GM23248 (cell line): ENCODE measurements around the gene MOV10L1. TPM values are rescaled to one million over a fixed set of nuclear protein-coding genes. Genes with fewer than 3 reads are reported as not detected.

Source experiments
- DNase-seq: peaks from one replicate; pipeline ENCODE4 v3.0.0-alpha.2; 2015
- H2AFZ ChIP-seq: fragments of 200-600 bp; sonication (generic); 2 replicates; pipeline ENCODE4 v1.6.1; 2016; ENCODE audit warnings: antibody characterized with exemption
- H3F3A ChIP-seq: fragments of 200-600 bp; sonication (generic); 2 replicates; pipeline ENCODE4 v1.6.1; 2016; ENCODE audit warnings: mild to moderate bottlenecking, antibody characterized with exemption, mixed run types; ENCODE audit not compliant: insufficient read depth
- H3K27ac ChIP-seq: fragments of 200-600 bp; sonication (generic); 2 replicates; pipeline ENCODE4 v1.5.1; 2016; ENCODE audit warnings: mild to moderate bottlenecking
- H3K27me3 ChIP-seq: fragments of 200-600 bp; sonication (generic); replicated peaks from 2 replicates; pipeline ENCODE4 v1.6.1; 2016; ENCODE audit warnings: mild to moderate bottlenecking; ENCODE audit not compliant: insufficient read depth
- H3K36me3 ChIP-seq: fragments of 200-600 bp; sonication (generic); 2 replicates; pipeline ENCODE4 v1.6.1; 2016; ENCODE audit warnings: low read depth, mild to moderate bottlenecking
- H3K4me1 ChIP-seq: fragments of 200-600 bp; sonication (generic); 2 replicates; pipeline ENCODE4 v1.6.1; 2016; ENCODE audit warnings: mild to moderate bottlenecking; ENCODE audit not compliant: insufficient read depth
- H3K4me2 ChIP-seq: fragments of 200-600 bp; sonication (generic); one replicate; pipeline ENCODE4 v1.6.1; 2016; ENCODE audit warnings: mild to moderate bottlenecking; ENCODE audit not compliant: unreplicated experiment
- H3K4me3 ChIP-seq: fragments of 200-600 bp; sonication (generic); 2 replicates; pipeline ENCODE4 v1.5.1; 2016; ENCODE audit warnings: mild to moderate bottlenecking
- H3K79me2 ChIP-seq: fragments of 200-600 bp; sonication (generic); 2 replicates; pipeline ENCODE4 v1.6.1; 2016; ENCODE audit warnings: mild to moderate bottlenecking; ENCODE audit not compliant: insufficient read depth
- H3K9ac ChIP-seq: fragments of 200-600 bp; sonication (generic); 2 replicates; pipeline ENCODE4 v1.6.1; 2016; ENCODE audit warnings: mild to moderate bottlenecking
- H3K9me2 ChIP-seq: fragments of 200-600 bp; sonication (generic); 2 replicates; pipeline ENCODE4 v1.6.1; 2016; ENCODE audit warnings: mixed run types, mild to moderate bottlenecking, moderate library complexity; ENCODE audit not compliant: insufficient read depth
- H3K9me3 ChIP-seq: fragments of 200-600 bp; sonication (generic); one replicate; pipeline ENCODE4 v1.6.1; 2017; ENCODE audit warnings: low read depth
- H4K20me1 ChIP-seq: fragments of 200-600 bp; sonication (generic); 2 replicates; pipeline ENCODE4 v1.6.0; 2016; ENCODE audit not compliant: insufficient read depth
- EZH2 ChIP-seq: fragments of 200-600 bp; sonication (generic); IDR thresholded peaks from 2 replicates; pipeline ENCODE4 v1.6.1; 2018; ENCODE audit warnings: antibody characterized with exemption, mild to moderate bottlenecking; ENCODE audit not compliant: insufficient read depth, poor library complexity, severe bottlenecking
- EZH2phosphoT487 ChIP-seq: fragments of 200-600 bp; sonication (generic); IDR thresholded peaks from 2 replicates; pipeline ENCODE4 v1.6.1; 2018; ENCODE audit warnings: antibody characterized with exemption, moderate library complexity, mild to moderate bottlenecking, low read depth; ENCODE audit not compliant: insufficient read depth
- WGBS, 2 experiments: methylation state at CpG; one replicate each; pipeline ENCODE4 v1.1.6; 2015 to 2017; ENCODE audit warnings: low lambda C conversion rate in 2 of 2, low coverage in 1 of 2; ENCODE audit errors: missing lambda C conversion rate in 2 of 2; 5-methylcytosine and 5-hydroxymethylcytosine counted together
- in situ Hi-C: fragments of 300-500 bp; cut with MboI; formaldehyde crosslinking; loops from 2 replicates; pipeline ENCODE4 v1.15.0; 2020
- polyA plus RNA-seq: library from polyadenylated mRNA; unstranded; fragments of >200 nt; fragmentation: Nextera tagmentation; extraction: Ambion mirVana; gene quantifications from 2 replicates; pipeline ENCODE4 v1.2.1, GENCODE V29; 2016
- total RNA-seq: library from RNA; depleted of rRNA; stranded (reverse); fragments of >200 nt; shearing (Covaris generic); gene quantifications from 2 replicates; pipeline ENCODE4 v1.2.3, GENCODE V29; 2014

The MOV10L1 gene
- total and polyA plus RNA-seq, 2 experiments from 2014 or later = not detected

DNA sequence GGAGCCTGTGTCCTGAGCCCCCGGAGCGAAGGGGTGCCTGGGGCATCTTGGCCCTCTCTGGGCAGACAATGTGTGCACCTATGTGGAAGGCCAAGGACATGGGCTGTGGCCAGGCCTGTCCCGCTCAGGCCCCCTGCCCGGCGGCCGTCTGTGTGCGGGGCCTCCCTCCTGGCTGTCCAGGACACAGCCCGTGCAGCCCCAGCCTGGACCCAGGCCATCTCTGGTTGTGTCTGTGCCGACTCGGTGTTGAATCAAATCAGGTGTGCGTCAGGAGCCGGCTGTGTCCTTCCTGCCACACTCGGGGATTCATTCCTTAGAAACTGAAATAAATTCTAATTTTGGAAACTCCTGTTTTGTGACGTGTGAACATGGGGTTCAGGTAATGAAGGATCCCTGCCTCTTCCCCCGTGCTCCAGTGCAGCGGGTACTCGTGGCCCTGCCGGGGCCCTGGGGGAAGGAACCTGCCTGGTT lies 109.5 kb downstream of the MOV10L1 start:
- Histone ChIP-seq H2AFZ (no peak overlapping the region), H3K36me3 (peaks cover 5% of the 10 kb centered on the region; the same call in 1 of the 2 replicates), H3F3A (no peaks in the 10 kb centered on the region; the same call in 1 of the 2 replicates), H3K4me3 (no peak overlapping the region), H4K20me1 (no peaks in the 10 kb centered on the region), H3K4me1 (peaks cover 8% of the 10 kb centered on the region), H3K9me3 (no peaks in the 10 kb centered on the region), H3K4me2 (no peak overlapping the region), H3K9ac (no peak overlapping the region), H3K27me3 (no peaks in the 10 kb centered on the region), H3K27ac (no peak overlapping the region), H3K79me2 (peaks cover 30% of the 10 kb centered on the region), H3K9me2 (no peaks in the 10 kb centered on the region)
- WGBS, 2 experiments = 81 to 87% methylated on average over 17 to 18 of the region's 18 CpGs
- in situ Hi-C loops = no loop called here
- no peak for TF ChIP-seq EZH2phosphoT487
- TF ChIP-seq EZH2 = no peak
- no peak for DNase-seq

DNA sequence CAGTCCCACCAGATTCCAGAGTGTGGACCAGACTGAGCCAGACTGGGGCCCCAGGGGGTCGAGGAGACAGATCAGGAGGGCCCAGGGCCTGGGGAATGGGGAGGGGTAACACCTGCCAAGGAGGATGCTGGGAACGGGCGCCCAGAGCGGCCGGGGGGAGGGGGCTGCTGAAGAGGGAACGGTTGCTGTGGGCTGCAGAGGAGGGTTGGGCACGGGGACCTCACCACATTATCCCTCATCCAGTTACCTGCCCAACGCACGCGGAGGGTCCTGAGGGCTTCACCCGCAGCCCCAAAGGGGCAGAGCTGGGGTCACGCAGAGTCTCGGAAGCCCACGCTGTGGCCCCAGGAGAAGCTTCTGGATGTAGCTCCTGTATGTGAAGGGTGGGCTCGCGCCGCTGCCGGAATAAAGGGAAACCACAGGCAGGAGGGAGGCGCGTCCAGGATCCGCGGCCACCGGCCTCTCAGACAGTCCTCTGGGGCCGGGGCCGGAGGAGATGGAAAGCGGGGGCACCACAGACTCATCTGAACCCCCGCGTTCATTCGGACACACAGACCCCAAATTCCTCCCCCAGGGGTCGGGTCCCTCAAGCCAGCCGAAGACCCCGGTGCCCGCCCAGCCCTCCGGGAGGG lies 110.1 kb downstream of the MOV10L1 start:
- Histone ChIP-seq H3K27ac (no peak overlapping the region), H3K36me3 (peaks cover 5% of the 10 kb centered on the region; the same call in 1 of the 2 replicates), H3K9me2 (no peaks in the 10 kb centered on the region), H3K4me1 (peaks cover 8% of the 10 kb centered on the region), H3K27me3 (no peaks in the 10 kb centered on the region), H3K4me3 (peak overlapping the region; percentile 94), H4K20me1 (no peaks in the 10 kb centered on the region), H3K9ac (peak overlapping the region; percentile 76), H3F3A (no peaks in the 10 kb centered on the region; the same call in 1 of the 2 replicates), H3K9me3 (no peaks in the 10 kb centered on the region), H3K4me2 (peak overlapping the region; percentile 71), H3K79me2 (peaks cover 37% of the 10 kb centered on the region), H2AFZ (peak overlapping the region; percentile 71)
- DNase-seq = peak; percentile 55
- WGBS, 2 experiments = 11 to 12% methylated on average over 31 to 33 of the region's 34 CpGs
- in situ Hi-C loops = no loop called here
- TF ChIP-seq EZH2 (no peak), EZH2phosphoT487 (no peak)

DNA sequence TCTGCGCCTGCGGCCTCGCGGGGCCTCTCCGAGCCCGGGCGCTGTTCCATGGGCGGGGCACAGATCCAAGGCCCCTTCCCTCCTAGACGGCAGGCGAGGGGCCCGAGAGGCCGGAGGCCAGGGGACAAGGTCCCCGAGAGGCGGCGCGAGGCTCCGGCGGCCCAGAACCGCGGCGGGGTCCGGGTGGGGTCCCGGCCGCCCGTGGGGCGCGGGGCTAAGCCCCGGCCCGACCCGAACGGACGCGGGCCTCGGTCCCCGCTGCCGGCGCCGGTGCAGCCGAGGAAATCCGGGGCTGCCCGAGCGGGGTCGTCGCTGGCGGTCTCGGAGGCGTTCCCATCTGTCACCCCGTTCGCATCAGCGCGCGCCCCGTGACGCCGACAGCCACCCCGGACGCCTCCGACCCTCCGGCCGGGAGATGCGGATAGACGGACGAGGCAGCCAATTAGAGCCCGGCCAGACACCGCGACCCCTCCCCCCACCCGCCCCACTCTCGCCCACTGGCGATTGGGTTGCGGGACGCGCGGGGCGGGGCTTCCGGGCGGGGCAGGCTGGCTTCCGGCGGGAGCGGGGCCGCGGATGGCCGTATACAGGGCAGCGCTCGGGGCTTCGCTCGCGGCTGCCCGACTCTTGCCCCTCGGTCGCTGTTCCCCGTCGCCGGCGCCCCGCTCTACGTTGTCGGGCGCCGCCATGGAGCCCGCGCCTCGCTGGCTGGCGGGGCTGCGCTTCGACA lies 110.8 kb downstream of the MOV10L1 start, which contains the start of gene SELENOO:
SELENOO (plus strand) TSS at position 551 of the 730 bp plus-strand sequence; CDS start at position 577, 26 bp downstream.
- H3K4me3 ChIP-seq = peak within 1 kb of the TSS; percentile 94
- no peak within 1 kb of the TSS for H3K27ac ChIP-seq
- no peaks in the 10 kb centered on the region for H4K20me1 ChIP-seq
- no peaks in the 10 kb centered on the region for H3K9me2 ChIP-seq
- H3K36me3 ChIP-seq = peaks cover 5% of the 10 kb centered on the region; the same call in 1 of the 2 replicates
- peak within 1 kb of the TSS; percentile 76 for H3K9ac ChIP-seq
- DNase-seq = peak; percentile 95
- in situ Hi-C loops = no loop called here
- H3K9me3 ChIP-seq = no peaks in the 10 kb centered on the region
- H3F3A ChIP-seq = no peaks in the 10 kb centered on the region; the same call in 1 of the 2 replicates
- TF ChIP-seq EZH2 (no peak), EZH2phosphoT487 (no peak)
- H3K27me3 ChIP-seq = no peaks in the 10 kb centered on the region
- H3K79me2 ChIP-seq = peaks cover 38% of the 10 kb centered on the region
- H3K4me2 ChIP-seq = peak within 1 kb of the TSS; percentile 76
- 1% methylated on average over 45 to 91 of the region's 105 CpGs for WGBS, 2 experiments
- H3K4me1 ChIP-seq = peaks cover 8% of the 10 kb centered on the region
- peak within 1 kb of the TSS; percentile 71 for H2AFZ ChIP-seq
